Colonic mucosa (tissue), 4 donors: ENCODE measurements around the gene MRPL23. TPM values are rescaled to one million over a fixed set of nuclear protein-coding genes. Genes with fewer than 3 reads are reported as not detected.

ENCODE experiments used
- DNase-seq: peaks from one replicate; pipeline ENCODE4 v3.0.0-alpha.2; 2020
- H3K27ac ChIP-seq: fragments of 200-600 bp; one replicate; pipeline ENCODE4 v1.8.0; 2021
- H3K27me3 ChIP-seq: fragments of 200-600 bp; one replicate; pipeline ENCODE4 v1.8.0; 2021
- H3K36me3 ChIP-seq: fragments of 200-600 bp; one replicate; pipeline ENCODE4 v1.8.0; 2021
- H3K4me1 ChIP-seq: fragments of 200-600 bp; one replicate; pipeline ENCODE4 v1.8.0; 2021; ENCODE audit warnings: mild to moderate bottlenecking
- H3K4me3 ChIP-seq: fragments of 200-600 bp; one replicate; pipeline ENCODE4 v1.8.0; 2021
- H3K9ac ChIP-seq, 2 donors: one replicate each; pipeline ENCODE4 v1.7.0; 2013; ENCODE audit warnings: control low read depth in 2 of 2, low read depth in 2 of 2, low read length in 2 of 2
- H3K9me3 ChIP-seq: fragments of 200-600 bp; one replicate; pipeline ENCODE4 v1.8.0; 2021
- CTCF ChIP-seq: fragments of 200-600 bp; IDR thresholded peaks from one replicate; pipeline ENCODE4 v1.8.0; 2022; ENCODE audit warnings: antibody characterized with exemption, mild to moderate bottlenecking
- intact Hi-C: fragments of 100-400 bp; cut with DNase I; formaldehyde crosslinking; loops from one replicate; pipeline ENCODE4 v1.14.1; 2022
- total RNA-seq, 2 donors: library from RNA; stranded (reverse); fragmentation: NEBNext Ultra II Directional in 1 of 2; extraction: Animal tissue kit (Norgen Biotek cat#: 25700) in 1 of 2; gene quantifications; one replicate each; pipeline ENCODE4 v1.2.1, GENCODE V29; 2021
- donor health status: healthy.
- donor health status: DM: no; HTN: no; CAD: no.
- donor health status: DM: no; HTN: no; CAD: no.

Gene MRPL23
- total RNA-seq, 2 donors from 2014 or later: 89.4 to 140 TPM

GRCh38 chr11:1949922-1950321, 2.8 kb downstream of the MRPL23 start:
- Histone ChIP-seq H3K27me3 (no peaks in the 10 kb centered on the region), H3K4me1 (no peaks in the 10 kb centered on the region), H3K9ac (no peak overlapping the region), H3K36me3 (no peaks in the 10 kb centered on the region), H3K4me3 (no peak overlapping the region), H3K9me3 (no peaks in the 10 kb centered on the region), H3K27ac (no peak overlapping the region)
- no peak for TF ChIP-seq CTCF
- intact Hi-C loops: no loop called here
- no peak for DNase-seq

GRCh38 chr11:1952806-1953482, 5.8 kb downstream of the MRPL23 start:
- H3K9ac ChIP-seq: no peak overlapping the region
- H3K27me3 ChIP-seq: no peaks in the 10 kb centered on the region
- TF ChIP-seq CTCF: no peak
- no peak overlapping the region for H3K27ac ChIP-seq
- H3K9me3 ChIP-seq: no peaks in the 10 kb centered on the region
- intact Hi-C loops: no loop called here
- H3K36me3 ChIP-seq: no peaks in the 10 kb centered on the region
- H3K4me1 ChIP-seq: no peaks in the 10 kb centered on the region
- no peak for DNase-seq
- H3K4me3 ChIP-seq: no peak overlapping the region

DNA sequence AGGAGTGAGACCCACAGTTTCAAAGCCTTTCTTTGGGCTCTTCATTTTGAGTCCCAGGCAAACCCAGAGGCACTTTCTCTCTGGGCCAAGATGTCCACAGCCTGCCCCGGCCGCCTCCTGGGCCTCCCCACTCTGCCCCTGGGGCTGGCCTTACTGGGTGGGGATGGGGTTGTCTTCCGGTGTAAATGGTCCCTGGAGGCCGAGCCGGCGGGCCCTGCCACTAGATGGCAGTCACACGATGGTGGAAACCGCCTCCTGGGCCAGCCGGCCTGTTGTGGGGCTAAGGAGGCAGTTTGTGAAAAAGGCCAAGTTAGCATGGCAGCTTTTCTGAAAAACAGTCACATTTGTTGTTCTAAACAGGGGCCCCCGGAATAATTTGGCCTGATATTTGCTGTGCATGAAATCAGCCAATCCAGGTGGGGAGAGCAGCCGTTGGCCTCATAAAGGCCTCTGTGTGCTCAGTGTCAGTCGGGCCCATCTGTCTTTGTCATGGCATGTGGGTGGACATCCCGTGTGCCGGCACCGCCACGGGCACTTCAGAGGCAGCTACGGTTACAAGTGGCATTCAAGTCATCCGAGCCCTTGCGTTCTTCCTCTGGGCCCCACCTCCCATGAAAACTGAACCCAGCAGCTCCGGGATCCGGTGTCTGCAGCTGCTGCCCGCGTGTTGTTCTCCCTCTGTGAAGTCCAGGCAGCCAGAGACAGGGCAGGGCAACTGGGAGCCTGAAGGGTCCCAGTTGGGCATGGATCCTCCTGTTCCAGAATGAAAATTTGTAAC, 6.5 kb downstream of the MRPL23 start:
- H3K27me3 ChIP-seq: no peaks in the 10 kb centered on the region
- no peak for DNase-seq
- H3K4me1 ChIP-seq: no peaks in the 10 kb centered on the region
- no peak for TF ChIP-seq CTCF
- no peaks in the 10 kb centered on the region for H3K36me3 ChIP-seq
- no peaks in the 10 kb centered on the region for H3K9me3 ChIP-seq
- no peak overlapping the region for H3K9ac ChIP-seq
- intact Hi-C loops: no loop called here
- H3K27ac ChIP-seq: no peak overlapping the region
- H3K4me3 ChIP-seq: no peak overlapping the region

GRCh38 chr11:1958367-1958766, 11.2 kb downstream of the MRPL23 start:
- no peaks in the 10 kb centered on the region for H3K9me3 ChIP-seq
- DNase-seq: no peak
- no peak for TF ChIP-seq CTCF
- H3K9ac ChIP-seq: no peak overlapping the region
- H3K27me3 ChIP-seq: no peaks in the 10 kb centered on the region
- intact Hi-C loops: no loop called here
- no peak overlapping the region for H3K4me3 ChIP-seq
- no peak overlapping the region for H3K27ac ChIP-seq
- H3K4me1 ChIP-seq: no peaks in the 10 kb centered on the region
- H3K36me3 ChIP-seq: no peaks in the 10 kb centered on the region

- Histone ChIP-seq H3K4me1 (no peaks in the 10 kb centered on the region), H3K36me3 (no peaks in the 10 kb centered on the region), H3K27me3 (no peaks in the 10 kb centered on the region), H3K9ac (no peak overlapping the region), H3K27ac (no peak overlapping the region), H3K4me3 (no peak overlapping the region), H3K9me3 (no peaks in the 10 kb centered on the region)
- DNase-seq: no peak
- no peak for TF ChIP-seq CTCF
- intact Hi-C loops: no loop called here
Measured at GRCh38 chr11:1959786-1960185, 12.7 kb downstream of the MRPL23 start.
